H1 (cell line): ENCODE measurements around the gene CDC40.

Source experiments
- HDAC6 ChIP-seq: IDR thresholded peaks from one replicate; pipeline ENCODE4 v1.7.1; 2012; ENCODE audit warnings: low read depth, mild to moderate bottlenecking, inconsistent platforms, low read length, moderate library complexity
- YY1 ChIP-seq: IDR thresholded peaks from 2 replicates; pipeline ENCODE4 v1.6.1; 2011; ENCODE audit warnings: low read depth, mild to moderate bottlenecking, low read length
- TF ChIP-seq, protein P1 (sequence below), 3 experiments: IDR thresholded peaks; 1 replicate in 2 of 3; 2 replicates in 1 of 3; pipeline versions ENCODE4 v1.5.1 to v1.6.1; 2011; ENCODE audit warnings: low read length in 3 of 3, mild to moderate bottlenecking in 3 of 3, inconsistent platforms in 2 of 3, low read depth in 1 of 3, moderate library complexity in 1 of 3; ENCODE audit not compliant: insufficient read depth in 1 of 3; ENCODE audit errors: control extremely low read depth in 1 of 3

DNA sequence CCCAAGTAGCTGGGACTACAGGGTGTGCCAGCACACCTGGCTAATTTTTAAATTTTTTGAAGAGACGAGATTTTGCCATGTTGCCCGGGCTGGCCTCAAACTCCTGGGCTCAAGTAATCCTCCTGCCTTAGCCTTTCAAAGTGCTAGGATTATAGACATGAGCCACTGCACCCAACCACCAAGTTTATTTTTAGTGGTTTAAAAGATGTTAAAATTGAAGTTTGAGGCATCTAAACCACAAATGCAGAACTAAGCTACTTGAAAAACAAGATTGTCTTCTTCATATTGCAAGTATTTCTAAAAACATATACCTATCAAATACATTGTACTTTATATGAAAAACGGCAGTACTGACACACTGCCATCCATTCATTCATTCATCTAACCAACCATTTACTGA is 32.4 kb upstream of the CDC40 start:
- TF ChIP-seq, protein P1, sequence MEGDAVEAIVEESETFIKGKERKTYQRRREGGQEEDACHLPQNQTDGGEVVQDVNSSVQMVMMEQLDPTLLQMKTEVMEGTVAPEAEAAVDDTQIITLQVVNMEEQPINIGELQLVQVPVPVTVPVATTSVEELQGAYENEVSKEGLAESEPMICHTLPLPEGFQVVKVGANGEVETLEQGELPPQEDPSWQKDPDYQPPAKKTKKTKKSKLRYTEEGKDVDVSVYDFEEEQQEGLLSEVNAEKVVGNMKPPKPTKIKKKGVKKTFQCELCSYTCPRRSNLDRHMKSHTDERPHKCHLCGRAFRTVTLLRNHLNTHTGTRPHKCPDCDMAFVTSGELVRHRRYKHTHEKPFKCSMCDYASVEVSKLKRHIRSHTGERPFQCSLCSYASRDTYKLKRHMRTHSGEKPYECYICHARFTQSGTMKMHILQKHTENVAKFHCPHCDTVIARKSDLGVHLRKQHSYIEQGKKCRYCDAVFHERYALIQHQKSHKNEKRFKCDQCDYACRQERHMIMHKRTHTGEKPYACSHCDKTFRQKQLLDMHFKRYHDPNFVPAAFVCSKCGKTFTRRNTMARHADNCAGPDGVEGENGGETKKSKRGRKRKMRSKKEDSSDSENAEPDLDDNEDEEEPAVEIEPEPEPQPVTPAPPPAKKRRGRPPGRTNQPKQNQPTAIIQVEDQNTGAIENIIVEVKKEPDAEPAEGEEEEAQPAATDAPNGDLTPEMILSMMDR (IDR thresholded peaks at IDR 0.05; ENCODE audit: control extremely low read depth in 1 of 3, insufficient read depth in 1 of 3, low read depth in 1 of 3, low read length in 3 of 3), result no peak
- no peak for TF ChIP-seq HDAC6
- TF ChIP-seq YY1, result no peak
